A549 treated with Mapracorat at 1 μM for 4 hours (cell line): ENCODE results near the gene HPGDS. TPM values are rescaled to one million over a fixed set of nuclear protein-coding genes. Genes with fewer than 3 reads are reported as not detected.

ENCODE experiments used
- total RNA-seq: library from RNA; stranded (reverse); fragments of 200-300 nt; extraction: Qiagen RNA extraction; gene quantifications from 5 replicates; pipeline ENCODE4 v1.2.3, GENCODE V29; 2022

Gene HPGDS
- total RNA-seq, result not detected in 5 replicates

GRCh38 chr4:94342694-94343093 lies at the start of gene HPGDS:
TSS of gene HPGDS (minus strand) at chr4:94342836. CDS start at chr4:94334629, 8,207 bp downstream.

Other genes with a start within 250 kb of the HPGDS start
- gene SMARCAD1, start 135.0 kb downstream of the HPGDS start, total RNA-seq, result 10.3 to 12.4 TPM (median 11.5 TPM) in 5 replicates
- gene PDLIM5, start 109.1 kb upstream of the HPGDS start, total RNA-seq, result 27.5 to 43.8 TPM (median 35.7 TPM) in 5 replicates